ENCODE data around the gene ZNF425. TPM values are rescaled to one million over a fixed set of nuclear protein-coding genes. Genes with fewer than 3 reads are reported as not detected.
A peak's percentile ranks its signal among the peaks of the same experiment; 100 is the strongest.

The ZNF425 gene
- total and polyA plus RNA-seq, 9 of the 15 experiments (the other 6 are each of a cell fraction or from before 2014, with no cell fraction given), result 0.03 to 0.89 (median 0.54) TPM

DNA sequence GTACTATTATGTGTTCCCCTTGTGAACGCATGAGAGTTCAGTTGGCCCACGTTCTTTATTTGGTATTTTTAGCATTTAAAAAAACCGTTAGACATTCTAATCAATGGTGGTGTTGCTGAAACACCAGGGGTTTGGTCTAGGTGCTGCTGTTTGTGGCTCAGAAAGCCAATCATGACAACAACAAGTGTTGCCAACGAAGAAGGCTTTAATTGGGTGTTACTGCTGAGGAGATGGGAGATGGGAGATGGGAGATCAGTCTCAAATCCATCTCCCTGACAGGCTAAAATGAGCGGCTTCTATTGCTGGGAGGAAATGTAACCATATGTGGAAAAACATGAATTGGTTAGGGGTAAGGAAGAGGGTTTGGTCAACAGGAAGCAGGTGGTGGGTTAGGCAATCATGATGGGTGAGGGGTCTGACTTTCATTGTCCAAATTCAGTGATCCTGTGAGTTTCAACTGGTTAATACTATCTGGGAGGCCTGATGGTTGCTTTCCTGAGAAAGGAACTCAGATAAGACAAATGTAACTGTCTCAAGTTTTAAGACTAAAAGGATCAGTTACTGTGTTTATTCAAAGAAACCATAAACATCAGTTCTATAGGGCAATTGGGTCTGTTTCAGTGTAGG is 4.6 kb upstream of the ZNF425 start (continued):
- TF ChIP-seq PRPF4 (IDR thresholded peaks at IDR 0.05; ENCODE audit: insufficient read depth, low read depth, low read length, poor library complexity, severe bottlenecking) (no peak), TRIM28 (IDR thresholded peaks at IDR 0.05) (peak; percentile 91; the same call in 1 of the 2 replicates)

DNA sequence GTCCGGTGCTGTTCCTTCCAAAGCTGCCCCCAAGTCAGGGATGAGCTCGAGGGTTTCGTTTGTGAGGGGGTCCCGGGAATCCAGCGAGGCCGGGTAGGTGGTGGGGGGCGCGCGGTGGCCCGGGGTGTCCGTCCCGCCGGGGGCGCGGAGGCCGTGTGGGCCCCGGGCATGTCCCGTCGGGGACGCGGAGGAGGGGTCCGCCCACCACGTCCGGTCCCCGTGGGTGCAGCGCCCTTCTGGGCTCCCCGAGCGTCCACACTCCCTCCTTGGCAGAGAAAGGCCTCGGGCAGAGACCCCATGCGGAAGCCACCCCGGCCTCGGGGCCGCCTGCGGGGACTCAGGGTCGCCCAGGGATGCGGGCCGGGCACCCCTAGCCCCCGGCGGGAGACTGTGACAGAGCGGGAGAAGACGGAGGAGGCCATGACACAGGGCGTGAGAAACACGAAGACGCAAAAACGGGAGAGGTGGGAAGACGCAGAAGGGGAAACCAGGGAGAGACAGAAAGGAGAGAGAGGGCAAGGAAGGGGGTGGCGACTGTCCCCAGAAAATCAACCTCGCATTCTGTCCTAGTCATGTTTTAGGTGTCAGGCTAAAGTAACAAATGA is 640 bp upstream of the ZNF425 start:
- H2AFZ ChIP-seq (ENCODE audit: low read depth, low read length), result peak overlapping the region; percentile 99
- under 1% methylated on average over 44 of the region's 48 CpGs for WGBS (ENCODE audit: insufficient coverage, low coverage, missing lambda C conversion rate)
- peak overlapping the region; percentile 81 for H3K27ac ChIP-seq (ENCODE audit: extremely low read depth, low read depth, low read length)
- H3K9me1 ChIP-seq (ENCODE audit: control insufficient read depth, insufficient read depth, low read length), result no peaks in the 10 kb centered on the region
- no peaks in the 10 kb centered on the region for H4K20me1 ChIP-seq (replicated peaks; ENCODE audit: control insufficient read depth, insufficient read depth, low read length)
- DNase-seq (ENCODE audit: extremely low read depth in 1 of 4, low spot score in 3 of 4), result peak; percentile 75 to 92 (median 87)
- peak overlapping the region; percentile 98 for H3K4me3 ChIP-seq
- ATAC-seq, result peak; percentile 73
- no peaks in the 10 kb centered on the region for H3K27me3 ChIP-seq (ENCODE audit: control insufficient read depth in 2 of 2, insufficient read depth in 2 of 2, low read length in 2 of 2)
- H3K4me1 ChIP-seq (replicated peaks in 1 of 2; ENCODE audit: control insufficient read depth in 2 of 2, insufficient read depth in 2 of 2, low read length in 2 of 2), result peaks cover 19 to 26% of the 10 kb centered on the region in 2 experiments
- FAIRE-seq, result no peak
- in situ Hi-C loops (cut with MboI), result no loop called here
- peaks cover 19% of the 10 kb centered on the region; the same call in 2 of the 3 replicates for H3K36me3 ChIP-seq (ENCODE audit: control insufficient read depth, insufficient read depth, low read length)
- TSS peak; percentile 78 for BruUV-seq (replicated peaks)
- POLR2A ChIA-PET, result interaction anchor here (0.6 to 4.6 kb wide), 3 partner anchors 21 to 100 kb away, joined by 3 to 34 read pairs (median 4); partner anchors contain the start of gene ZNF398
- CTCF ChIA-PET (ENCODE audit: low intra/inter-chr PET ratio), result interaction anchor here (0.6 to 2.5 kb wide), 4 partner anchors 21 to 616 kb away, joined by 3 to 23 read pairs (median 4); partner anchors contain the start of genes ZNF398 and ZNF746
- H3K4me2 ChIP-seq (ENCODE audit: insufficient read depth, low read length), result peak overlapping the region; percentile 100
- peaks cover 12% of the 10 kb centered on the region for H3K9me3 ChIP-seq (replicated peaks; ENCODE audit: control insufficient read depth, insufficient read depth, low read depth, low read length)
- intact Hi-C loops (cut with micrococcal nuclease), result loop anchor here (1.0 to 5.0 kb wide), 4 partner anchors 21 to 98 kb away; partner anchors contain the start of genes PDIA4, ZNF282 and ZNF398
- H3K9ac ChIP-seq (ENCODE audit: insufficient read depth in 1 of 2, low read depth in 2 of 2, low read length in 2 of 2), result peak overlapping the region; percentile 96 to 100
- peaks cover 31% of the 10 kb centered on the region for H3K79me2 ChIP-seq (ENCODE audit: control insufficient read depth, insufficient read depth, low read length)
- TF ChIP-seq ZSCAN29 (IDR thresholded peaks at IDR 0.05) (no peak), TAF15 (IDR thresholded peaks at IDR 0.05; ENCODE audit: low read depth, low read length) (no peak), MYC (IDR thresholded peaks at IDR 0.05; ENCODE audit: low read depth, low read length) (0 out of 2 replicates have a peak, but pooled peaks have one; percentile 16), MYC (CRISPR knock-in tag; IDR thresholded peaks at IDR 0.05; ENCODE audit: borderline replicate concordance, low read depth) (no peak), ZBTB8A (IDR thresholded peaks at IDR 0.05; ENCODE audit: partially characterized antibody) (no peak), KLF13 (tag; IDR thresholded peaks at IDR 0.05; ENCODE audit: borderline replicate concordance, low read depth) (no peak), ETV6 (IDR thresholded peaks at IDR 0.05; ENCODE audit: borderline replicate concordance in 1 of 2, low read depth in 2 of 2, low read length in 1 of 2) (no peak), ETV6 (CRISPR knock-in tag; IDR thresholded peaks at IDR 0.05; ENCODE audit: borderline replicate concordance) (no peak), ELF4 (CRISPR knock-in tag; IDR thresholded peaks at IDR 0.05) (peak; percentile 59; the same call in 1 of the 2 replicates), SETDB1 (IDR thresholded peaks at IDR 0.05; ENCODE audit: low read length) (no peak), NR2F6 (CRISPR knock-in tag; IDR thresholded peaks at IDR 0.05) (no peak), ZNF586 (CRISPR knock-in tag; conservative IDR thresholded peaks at IDR 0.05) (no peak), ZKSCAN3 (CRISPR knock-in tag; IDR thresholded peaks at IDR 0.05) (no peak), FOSL1 (tag; conservative IDR thresholded peaks at IDR 0.05) (peak; percentile 45), ARID2 (IDR thresholded peaks at IDR 0.05) (peak; percentile 57; the same call in 1 of the 2 replicates)
- TF ChIP-seq, protein P1, sequence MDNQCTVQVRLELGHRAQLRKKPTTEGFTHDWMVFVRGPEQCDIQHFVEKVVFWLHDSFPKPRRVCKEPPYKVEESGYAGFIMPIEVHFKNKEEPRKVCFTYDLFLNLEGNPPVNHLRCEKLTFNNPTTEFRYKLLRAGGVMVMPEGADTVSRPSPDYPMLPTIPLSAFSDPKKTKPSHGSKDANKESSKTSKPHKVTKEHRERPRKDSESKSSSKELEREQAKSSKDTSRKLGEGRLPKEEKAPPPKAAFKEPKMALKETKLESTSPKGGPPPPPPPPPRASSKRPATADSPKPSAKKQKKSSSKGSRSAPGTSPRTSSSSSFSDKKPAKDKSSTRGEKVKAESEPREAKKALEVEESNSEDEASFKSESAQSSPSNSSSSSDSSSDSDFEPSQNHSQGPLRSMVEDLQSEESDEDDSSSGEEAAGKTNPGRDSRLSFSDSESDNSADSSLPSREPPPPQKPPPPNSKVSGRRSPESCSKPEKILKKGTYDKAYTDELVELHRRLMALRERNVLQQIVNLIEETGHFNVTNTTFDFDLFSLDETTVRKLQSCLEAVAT (IDR thresholded peaks at IDR 0.05), result peak; percentile 33 to 80; a peak in 3 of 4 replicates
- TF ChIP-seq, protein P2, sequence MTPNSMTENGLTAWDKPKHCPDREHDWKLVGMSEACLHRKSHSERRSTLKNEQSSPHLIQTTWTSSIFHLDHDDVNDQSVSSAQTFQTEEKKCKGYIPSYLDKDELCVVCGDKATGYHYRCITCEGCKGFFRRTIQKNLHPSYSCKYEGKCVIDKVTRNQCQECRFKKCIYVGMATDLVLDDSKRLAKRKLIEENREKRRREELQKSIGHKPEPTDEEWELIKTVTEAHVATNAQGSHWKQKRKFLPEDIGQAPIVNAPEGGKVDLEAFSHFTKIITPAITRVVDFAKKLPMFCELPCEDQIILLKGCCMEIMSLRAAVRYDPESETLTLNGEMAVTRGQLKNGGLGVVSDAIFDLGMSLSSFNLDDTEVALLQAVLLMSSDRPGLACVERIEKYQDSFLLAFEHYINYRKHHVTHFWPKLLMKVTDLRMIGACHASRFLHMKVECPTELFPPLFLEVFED (CRISPR knock-in tag; conservative IDR thresholded peaks at IDR 0.05), result no peak

Measured in K562 (cell line).